Epithelial cell of esophagus (primary cell): ENCODE results near the gene CNDP2.

Experiments
- DNase-seq: peaks from one replicate; pipeline ENCODE4 v3.0.0; 2010; ENCODE audit warnings: low read depth
- H3K4me3 ChIP-seq: 2 replicates; pipeline ENCODE4 v1.5.1; 2011; ENCODE audit warnings: mild to moderate bottlenecking, low read length, control low read depth
- TF ChIP-seq, protein P1 (sequence below): IDR thresholded peaks from 2 replicates; pipeline ENCODE4 v1.5.1; 2011; ENCODE audit warnings: low read depth, mild to moderate bottlenecking, low read length, control low read depth, inconsistent platforms; ENCODE audit not compliant: insufficient read depth; ENCODE audit errors: missing control alignments

CNDP2 gene

DNA sequence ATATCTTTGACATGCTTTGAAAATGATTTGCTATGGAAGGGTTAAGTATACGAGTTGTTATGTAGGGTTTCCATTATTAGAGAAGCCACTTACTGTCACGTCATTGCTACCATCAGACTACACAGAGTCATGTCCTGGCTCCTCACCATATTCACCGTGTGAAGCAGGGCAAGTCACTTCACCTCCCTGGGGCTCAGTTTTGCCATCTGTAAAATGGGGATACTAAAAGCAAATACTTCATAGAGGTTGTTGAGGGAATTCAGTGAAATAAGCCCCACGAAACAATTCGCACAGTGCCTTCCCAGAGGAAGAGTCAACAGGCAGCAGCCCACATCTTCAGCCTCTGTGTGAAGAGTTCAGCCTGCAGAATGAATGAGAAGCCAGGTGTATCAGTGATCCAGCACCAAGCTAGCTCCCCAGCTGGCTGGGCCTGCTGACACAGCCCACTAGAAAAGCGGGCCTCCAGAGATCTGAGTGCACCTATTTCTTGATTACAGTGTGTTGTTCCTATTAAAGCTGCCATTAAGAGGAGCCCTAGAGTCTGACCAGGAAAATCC, 42.4 kb upstream of the CNDP2 start:
- no peak overlapping the region for H3K4me3 ChIP-seq
- no peak for DNase-seq
- TF ChIP-seq, protein P1, sequence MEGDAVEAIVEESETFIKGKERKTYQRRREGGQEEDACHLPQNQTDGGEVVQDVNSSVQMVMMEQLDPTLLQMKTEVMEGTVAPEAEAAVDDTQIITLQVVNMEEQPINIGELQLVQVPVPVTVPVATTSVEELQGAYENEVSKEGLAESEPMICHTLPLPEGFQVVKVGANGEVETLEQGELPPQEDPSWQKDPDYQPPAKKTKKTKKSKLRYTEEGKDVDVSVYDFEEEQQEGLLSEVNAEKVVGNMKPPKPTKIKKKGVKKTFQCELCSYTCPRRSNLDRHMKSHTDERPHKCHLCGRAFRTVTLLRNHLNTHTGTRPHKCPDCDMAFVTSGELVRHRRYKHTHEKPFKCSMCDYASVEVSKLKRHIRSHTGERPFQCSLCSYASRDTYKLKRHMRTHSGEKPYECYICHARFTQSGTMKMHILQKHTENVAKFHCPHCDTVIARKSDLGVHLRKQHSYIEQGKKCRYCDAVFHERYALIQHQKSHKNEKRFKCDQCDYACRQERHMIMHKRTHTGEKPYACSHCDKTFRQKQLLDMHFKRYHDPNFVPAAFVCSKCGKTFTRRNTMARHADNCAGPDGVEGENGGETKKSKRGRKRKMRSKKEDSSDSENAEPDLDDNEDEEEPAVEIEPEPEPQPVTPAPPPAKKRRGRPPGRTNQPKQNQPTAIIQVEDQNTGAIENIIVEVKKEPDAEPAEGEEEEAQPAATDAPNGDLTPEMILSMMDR = no peak

DNA sequence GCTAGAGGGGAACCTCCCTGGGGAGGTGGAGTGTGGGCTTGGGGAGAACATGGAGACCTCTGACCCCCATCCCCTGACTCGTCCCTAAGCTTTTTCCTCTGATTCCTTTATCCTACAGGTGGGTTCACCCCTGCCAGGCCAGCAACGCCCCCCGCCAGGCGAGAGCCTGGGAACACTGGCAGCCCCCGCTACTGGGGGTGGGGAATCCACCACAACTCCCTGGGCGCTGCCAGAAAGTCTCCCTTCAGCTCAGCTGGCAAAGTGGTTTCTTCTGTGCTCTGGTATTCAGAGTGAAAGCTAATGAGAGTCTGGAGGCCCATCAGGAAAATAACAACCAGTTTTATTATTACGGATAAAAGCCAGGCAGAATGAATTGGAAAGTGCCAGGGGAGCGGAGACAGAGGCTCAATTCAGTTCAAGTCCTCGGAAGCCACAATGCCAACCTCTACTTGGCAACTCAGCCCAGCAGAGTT, 41.8 kb upstream of the CNDP2 start:
- TF ChIP-seq, protein P1 = no peak
- H3K4me3 ChIP-seq = no peak overlapping the region
- no peak for DNase-seq

DNA sequence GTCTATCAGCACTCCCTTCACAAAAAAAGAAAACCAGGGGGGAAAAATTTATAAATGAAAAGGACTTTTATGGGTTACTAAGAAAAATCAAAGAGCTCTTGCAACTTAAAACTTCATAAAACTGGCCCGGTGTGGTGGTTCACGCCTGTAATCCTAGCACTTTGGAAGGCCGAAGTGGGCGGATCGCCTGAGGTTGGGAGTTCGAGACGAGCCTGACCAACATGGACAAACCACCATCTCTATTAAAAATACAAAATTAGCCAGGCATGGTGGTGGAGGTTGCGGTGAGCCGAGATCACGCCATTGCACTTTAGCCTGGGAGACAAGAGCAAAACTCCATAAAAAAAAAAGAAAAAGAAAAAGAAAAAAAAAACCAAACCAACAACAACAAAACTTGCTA, 40.8 kb upstream of the CNDP2 start:
- H3K4me3 ChIP-seq = no peak overlapping the region
- TF ChIP-seq, protein P1 = no peak
- no peak for DNase-seq

DNA sequence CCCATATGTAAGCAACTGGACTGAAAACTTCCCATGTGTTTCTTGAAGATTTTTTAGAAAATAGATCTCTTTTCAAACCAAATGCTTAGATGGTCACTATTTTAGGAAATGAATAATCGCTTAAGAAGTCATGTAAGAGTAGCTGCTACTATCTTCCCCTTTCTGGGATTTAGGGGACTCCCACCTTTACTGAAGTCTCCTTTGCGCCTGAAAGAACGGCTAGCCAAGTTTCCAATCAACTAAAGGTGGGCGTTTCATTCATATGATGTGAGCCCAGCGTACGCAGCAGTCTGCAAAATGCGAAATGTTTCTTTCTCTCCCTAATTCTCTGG, 40.2 kb upstream of the CNDP2 start:
- H3K4me3 ChIP-seq = no peak overlapping the region
- TF ChIP-seq, protein P1 = no peak
- DNase-seq = no peak

DNA sequence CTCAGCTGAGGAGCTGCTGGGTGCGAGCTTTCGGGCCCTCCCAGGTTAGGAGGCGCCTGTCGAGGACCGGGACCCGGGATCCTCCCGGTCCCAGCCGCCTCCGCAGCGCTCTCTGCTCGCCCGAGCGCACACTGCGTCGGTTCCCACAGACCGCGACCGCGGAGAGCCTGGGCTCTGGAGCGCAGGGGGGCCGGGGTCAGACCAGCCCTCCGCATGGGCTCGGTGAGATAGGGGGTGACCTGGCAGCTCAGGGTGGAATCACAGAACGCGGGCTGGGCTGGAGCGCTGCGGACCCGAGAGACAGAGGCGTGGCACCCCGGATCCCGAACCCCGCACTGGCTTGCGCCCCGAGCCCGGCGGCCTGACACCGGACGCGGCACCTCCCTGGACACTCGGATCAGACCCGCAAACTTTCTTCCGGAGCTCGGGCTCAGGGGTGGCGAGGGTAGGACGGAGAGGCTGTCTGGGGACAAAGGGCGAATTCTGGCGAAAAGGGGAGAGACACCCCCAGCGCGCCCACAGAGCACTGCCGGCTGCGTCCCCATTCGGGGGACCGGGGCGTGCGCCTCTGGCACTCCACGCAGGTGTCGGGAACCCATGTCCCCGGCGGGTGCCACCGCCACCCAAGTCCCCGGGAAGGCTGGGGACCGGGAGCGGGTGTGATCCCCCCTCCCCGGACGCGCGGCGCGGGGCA, 39.7 kb upstream of the CNDP2 start:
- DNase-seq = no peak

DNA sequence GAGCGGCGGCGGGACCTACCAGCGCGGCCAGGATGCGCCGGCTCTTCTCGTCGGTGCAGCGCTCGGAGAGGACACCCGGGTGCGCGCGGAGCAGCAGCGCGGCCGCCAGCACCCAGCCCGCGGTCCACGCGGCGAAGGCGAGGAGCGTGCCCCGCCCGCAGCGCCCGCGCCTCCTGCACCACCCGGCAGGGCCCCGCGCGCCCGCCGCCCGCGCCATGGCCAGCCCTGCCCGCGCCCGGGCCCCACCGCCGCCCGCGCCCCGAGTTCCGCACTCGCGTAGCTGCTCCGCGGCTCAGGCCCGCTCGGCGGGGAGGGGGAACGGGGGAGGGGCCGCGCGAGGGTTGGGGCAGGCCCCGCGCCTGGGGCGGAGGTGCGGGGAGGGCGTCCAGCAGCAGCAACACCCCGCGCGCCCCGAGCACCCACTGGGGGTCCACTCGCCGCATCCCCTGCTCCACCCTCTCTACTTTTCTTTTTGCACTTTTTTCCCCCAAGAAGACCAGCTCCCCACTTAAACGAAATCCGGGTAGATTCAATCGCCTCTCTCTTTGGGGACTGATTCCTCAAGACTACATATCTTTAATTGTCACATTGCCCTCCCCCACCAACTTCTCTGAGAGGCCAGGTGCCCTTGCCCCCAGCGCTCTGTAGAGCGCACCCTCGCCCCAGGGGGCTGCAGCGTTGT, 39.0 kb upstream of the CNDP2 start, which contains the start of gene DIPK1C:
Gene DIPK1C (minus strand): TSS at position 266 of the 682 bp plus-strand sequence. CDS start 49 bp downstream, at position 217.
- TF ChIP-seq, protein P1 = no peak
- no peak for DNase-seq
- no peak within 1 kb of the TSS for H3K4me3 ChIP-seq

More for the DNA sequence above, 39.7 kb upstream of the CNDP2 start:
- H3K4me3 ChIP-seq = no peak overlapping the region
- TF ChIP-seq, protein P1 = no peak
